Stimulated activated CD4-positive, alpha-beta T cell treated with anti-CD3 and anti-CD28 coated beads, Interleukin-12 subunit alpha, Interleukin-12 subunit beta, amount 100 ng/mL, for 4 hours (primary cell): ENCODE measurements around the gene FANCB.

Source experiments
- DNase-seq: peaks from one replicate; pipeline ENCODE4 v3.0.0-alpha.2; 2020

FANCB gene

DNA sequence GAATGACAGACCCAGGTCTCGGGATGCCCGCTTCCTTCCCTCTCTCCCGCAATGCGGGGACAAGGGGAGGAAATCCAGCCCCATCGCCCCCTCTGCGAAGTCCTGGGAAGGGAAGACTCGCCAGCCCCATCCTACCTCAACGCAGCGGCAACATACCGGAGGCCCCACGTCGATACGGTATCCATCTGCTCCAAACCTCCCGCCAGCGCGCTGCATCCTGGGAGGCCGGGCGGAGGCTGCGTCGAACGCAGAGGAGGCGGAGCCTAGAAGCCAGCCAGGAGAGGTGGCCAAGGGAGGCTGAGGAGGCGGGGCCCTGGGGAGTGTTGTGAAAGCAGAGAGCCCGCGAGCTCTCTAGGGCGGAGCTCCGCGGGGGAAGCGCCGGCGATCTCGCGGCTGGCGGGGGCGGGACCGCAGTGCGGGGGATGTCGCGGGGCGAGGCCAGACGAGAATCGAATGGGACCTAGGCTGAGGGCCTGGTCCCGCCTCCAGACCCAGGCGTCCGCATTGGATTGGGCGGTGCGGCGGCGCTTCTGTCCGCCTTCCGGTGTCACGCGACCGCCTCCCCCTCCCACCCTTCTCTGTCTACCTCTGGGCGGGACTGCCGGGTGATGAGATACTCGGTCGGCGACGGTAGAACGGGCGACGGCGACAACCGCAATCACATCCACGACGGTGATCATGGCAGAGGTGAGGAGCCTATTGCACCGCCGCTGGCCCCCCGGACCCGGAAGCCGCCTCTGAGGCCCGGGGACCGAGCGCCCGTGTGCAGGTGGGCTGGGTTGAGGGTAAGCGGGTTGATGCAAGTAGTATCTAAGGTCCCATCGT is at the start of gene FANCB, which contains the start of gene MOSPD2:
Gene FANCB, minus strand, starts transcription at position 219 of the 825 bp plus-strand sequence. CDS start 7,559 bp downstream, outside the sequence.
Gene MOSPD2, plus strand, starts transcription at position 571 of the 825 bp plus-strand sequence. Its CDS starts 108 bp downstream, at position 679.
- DNase-seq = peak; percentile 87

DNA sequence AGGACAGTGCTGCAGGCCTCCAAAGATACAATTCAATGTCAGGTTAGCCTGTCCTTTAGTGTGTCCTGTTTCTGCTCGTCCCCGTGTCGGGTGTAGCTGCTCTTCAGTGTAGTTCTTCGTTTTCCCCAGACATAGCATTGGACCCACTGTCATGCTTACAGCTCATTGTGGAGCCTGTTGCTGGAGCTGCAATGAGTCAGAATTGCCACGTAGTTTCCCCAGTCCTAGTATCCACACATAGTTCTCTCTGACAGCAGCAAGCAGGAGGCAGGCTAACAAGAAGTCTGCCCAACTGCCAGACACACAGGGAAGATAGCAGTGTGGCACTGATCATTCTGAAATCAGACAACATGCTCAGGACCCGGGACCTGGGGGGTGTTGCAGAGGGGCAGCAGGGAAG is 49.6 kb upstream of the FANCB start:
- DNase-seq = no peak

DNA sequence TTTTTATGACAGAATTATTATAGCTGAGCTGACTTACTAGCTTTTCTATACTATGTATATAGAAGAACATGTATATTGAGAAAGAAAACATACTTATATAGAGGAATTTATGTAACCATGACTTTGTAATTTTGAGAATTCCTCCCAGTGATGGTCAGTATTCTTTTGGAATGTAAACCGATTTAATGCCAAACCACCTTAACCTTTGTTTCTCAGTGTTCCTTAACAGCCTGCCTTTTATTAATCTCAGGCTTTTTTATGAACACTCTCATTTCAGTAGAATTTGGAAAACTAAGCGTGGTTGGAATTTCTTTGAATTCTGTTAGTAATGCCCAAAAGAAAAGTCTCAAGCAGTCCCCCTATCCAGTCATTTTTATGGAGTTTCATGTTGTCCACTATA is 47.3 kb upstream of the FANCB start:
- no peak for DNase-seq

DNA sequence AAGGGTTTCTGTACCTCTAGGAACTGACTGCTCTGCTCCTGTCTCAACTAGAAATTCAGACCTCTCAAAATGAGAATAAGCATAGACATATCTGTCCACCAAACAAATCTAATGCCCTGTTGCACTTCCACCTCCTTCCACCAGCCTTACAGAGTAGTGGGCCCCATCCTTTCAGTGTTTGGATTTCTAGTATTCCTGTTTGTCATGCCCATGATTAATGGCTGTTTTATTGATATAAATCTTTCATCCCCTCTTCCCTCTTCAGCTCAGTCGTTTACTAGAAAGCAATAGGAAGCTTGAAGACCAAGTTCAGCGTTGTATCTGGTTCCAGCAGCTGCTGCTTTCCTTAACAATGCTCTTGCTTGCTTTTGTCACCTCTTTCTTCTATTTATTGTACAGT is 46.5 kb upstream of the FANCB start:
- no peak for DNase-seq

DNA sequence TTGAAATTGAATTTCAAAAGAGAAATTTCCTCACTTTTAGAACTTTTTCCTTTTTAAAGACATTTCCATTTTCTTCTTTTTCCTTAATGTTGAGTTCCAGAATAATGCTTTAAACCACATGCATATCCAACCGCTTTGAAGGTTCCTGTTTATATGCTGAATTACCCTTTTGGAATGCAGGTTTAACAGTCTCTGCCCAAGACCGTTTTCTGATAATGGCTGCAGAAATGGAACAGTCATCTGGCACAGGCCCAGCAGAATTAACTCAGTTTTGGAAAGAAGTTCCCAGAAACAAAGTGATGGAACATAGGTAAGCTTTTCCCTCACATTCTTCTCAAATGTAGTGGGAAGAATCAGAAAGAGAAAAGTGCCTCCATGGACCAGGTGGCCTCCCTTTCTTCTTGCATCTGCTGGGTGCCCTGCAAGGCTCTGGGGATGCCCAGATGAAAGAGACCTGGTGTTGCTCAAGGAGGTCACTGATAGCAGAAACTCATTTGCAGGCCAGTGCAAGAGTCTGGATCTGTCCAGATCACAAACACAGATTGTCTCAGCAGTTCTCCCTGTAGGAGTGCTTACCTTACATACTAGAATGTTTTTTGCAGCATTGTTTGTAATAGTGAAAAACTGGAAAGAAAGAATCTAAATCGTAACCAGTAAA is 43.3 kb upstream of the FANCB start:
- DNase-seq = no peak

DNA sequence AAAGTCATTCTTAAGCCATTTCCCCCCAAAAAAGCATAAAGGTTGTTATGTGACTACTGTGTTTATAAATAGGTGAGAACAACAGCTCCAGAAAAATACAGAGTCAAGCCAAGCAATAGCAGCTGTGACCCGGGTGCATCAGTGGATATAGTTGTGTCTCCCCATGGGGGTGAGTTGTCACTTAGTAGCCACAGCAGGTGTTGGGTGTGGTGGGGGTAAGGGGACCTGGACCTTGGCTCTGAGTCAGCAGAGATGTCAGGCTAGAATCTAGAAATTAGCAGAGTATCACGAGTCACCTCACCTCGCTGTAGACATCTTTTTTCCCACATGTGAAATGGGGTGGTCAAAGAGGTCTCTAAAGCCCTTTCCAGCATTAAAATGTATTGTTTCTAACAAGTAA is 42.7 kb upstream of the FANCB start:
- no peak for DNase-seq

DNA sequence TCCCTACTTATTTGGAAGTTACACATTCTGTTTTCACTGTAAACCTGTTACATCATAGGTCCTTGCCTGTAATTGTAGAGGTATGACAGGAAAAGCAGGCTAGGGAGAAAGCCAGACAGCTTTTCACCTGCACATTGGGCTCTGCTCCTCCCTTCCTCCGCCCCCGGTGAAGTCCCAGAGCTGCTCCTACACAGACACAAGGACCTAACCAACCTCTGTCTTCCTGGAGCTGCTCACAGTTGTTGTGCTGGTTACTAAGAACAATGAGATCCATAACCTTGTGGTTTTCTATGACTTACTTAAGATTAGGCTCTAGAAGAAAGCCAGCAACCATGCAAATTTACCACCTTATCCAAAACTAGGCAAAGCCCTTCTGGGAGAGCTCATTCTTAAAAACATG is 40.4 kb upstream of the FANCB start:
- no peak for DNase-seq

DNA sequence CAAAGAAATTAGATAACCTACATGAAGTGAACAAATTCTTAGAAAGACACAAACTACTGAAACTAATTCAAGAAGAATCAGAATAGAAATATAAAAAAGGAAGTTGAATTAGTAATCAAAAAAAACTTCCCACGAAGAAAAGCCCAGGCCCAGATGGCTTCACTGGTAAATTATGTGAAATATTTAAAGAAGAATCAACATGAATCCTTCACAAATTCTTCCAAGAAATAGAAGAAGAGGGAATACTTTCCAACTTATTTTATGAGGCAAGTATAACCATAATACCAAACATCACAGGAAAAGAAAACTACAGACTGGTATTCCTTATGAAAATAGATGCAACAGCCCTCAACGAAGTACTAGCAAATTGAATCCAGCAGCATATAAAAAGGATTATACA is 31.0 kb upstream of the FANCB start:
- no peak for DNase-seq

DNA sequence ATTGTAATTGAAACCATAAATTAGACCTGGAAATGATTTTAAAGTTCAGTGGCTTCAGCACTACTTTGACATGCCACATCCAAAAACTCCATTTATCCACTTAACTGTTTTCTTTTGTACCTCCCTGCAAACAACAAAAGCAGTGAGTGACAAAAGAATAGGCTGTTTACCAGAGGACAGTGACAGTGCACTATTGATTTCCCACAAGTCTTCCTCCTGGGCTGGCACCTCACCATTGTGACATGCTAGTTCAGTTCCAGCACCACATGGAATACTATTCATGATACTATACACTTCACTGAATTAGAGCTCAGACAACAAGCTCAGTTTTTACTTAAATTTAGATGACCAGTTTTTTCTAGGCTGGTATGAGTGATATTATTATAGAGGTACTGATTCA is 29.7 kb upstream of the FANCB start:
- no peak for DNase-seq

DNA sequence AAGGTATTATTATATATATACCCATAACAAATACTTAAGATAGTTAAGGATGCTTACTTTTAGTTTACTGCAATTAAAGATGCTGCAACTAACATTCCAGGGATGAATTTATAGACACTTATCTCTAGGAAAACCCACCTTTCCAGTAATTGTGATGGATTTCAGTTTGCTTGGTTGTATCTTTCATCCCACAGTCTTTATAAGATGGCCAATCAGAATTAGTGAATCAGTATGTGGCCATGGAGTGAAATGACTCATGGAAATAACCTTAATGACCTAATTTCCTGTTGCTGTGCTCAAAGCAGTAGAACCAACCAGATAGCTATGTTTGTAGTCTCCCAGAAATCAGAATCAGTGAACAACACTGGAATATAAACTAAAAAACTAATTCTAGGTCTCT is 26.7 kb upstream of the FANCB start:
- DNase-seq = no peak

DNA sequence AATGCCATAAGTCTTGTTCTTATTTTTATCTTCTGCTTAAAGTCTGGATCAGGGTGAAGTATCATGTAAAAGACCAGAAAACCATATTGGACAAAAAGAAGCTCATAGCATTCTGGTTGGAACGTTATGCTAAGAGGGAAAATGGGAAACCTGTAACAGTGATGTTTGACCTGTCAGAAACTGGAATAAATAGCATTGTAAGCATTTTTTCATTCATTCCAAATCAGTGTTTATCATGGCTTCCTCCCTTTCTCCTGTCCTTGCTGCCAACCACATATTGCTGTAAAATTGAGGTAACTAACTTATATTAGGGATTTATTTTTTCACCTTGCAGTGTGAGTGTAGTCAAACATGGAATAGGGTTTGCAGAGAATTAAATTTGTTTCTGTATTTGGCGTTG is 24.2 kb upstream of the FANCB start:
- no peak for DNase-seq

DNA sequence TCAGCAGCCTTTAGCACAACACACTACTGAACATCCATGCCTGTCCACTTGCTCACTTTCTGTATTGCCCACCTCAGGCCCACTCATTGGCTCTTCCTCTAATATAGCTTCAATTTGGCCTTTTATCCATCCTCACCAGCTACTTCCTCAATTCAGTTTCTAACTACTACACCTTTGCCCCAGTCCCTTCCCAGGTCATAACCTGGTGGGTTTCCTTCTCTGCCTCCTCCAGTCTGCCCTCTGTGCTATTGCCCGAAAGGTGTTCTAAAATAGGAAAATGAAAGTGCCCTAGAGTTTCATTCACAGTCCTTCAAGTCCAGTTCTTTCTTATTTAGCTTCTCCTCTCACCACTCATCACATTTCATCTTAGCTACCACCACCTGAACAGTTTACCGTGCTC is 23.4 kb upstream of the FANCB start:
- DNase-seq = no peak

DNA sequence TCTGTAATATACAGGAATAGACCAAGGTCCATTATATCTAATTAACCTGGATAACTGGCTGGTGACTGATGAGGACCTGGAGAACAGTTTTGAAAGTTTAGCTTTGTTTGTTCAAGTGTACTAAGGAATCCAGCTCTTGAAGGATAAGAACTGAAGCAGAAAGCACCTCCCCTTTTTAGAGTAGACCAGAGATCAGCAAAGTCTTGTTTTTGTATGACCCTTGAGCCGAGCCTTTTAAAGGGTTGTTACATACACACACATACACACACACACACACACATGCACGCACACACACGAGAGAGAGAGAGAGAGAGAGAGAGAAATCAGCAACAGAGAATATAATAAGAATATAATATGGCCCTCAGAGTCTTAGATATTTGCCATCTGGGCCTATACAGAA is 13.4 kb upstream of the FANCB start:
- no peak for DNase-seq

DNA sequence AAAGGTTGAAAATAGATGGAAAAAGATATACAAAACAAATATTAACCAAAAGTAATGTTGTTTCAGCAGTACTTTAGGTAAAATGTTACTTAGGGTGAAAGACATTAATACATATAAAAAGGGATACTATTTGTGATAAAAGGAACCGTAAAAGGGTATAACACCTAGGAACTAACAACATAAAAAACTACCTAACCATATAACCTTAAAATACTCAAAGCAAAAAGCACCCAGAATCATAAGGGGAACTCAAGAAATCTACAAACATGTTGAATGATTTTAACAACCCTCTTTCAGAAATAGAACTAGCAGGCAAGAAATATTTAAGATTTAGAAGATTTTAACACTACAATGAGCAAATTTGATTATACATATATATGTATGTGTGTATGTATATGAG is 11.8 kb upstream of the FANCB start:
- no peak for DNase-seq

DNA sequence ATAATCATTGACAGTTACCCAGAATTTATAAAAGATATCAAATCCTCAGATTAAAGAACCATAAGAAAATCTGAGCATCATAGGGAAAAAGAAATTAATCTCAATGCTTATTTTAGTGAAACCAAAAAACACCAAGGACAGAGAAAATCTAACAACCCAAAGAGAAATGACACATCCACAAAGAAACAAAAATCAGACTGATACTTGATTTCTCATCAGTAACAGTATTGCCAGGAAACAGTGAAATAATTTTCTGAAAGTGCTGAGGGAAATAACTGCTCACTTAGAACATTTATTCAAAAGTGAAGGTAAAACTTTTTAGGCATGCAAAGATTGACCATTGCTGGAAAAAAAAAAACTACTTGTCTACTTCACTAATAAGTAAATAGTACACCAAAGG is 11.0 kb upstream of the FANCB start:
- no peak for DNase-seq

DNA sequence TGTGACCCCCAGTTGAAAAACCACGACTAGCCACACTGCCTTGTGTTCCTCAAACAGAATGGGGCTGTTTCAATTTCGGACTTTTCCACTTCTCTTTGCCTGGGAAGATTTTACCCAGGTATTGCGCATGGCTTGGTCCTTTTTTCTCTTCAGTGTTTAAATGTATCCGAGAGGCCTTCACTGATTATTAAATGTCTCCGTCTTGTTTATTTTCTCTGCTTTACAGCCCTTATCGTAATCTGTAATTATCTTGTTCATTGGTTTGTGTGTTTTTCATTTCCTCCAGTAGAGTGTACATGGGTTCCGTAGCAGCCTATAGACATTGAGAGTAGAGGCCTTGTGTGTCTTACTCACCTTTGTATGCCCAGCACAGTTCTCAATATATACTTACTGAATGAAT is 2.8 kb upstream of the FANCB start:
- no peak for DNase-seq

DNA sequence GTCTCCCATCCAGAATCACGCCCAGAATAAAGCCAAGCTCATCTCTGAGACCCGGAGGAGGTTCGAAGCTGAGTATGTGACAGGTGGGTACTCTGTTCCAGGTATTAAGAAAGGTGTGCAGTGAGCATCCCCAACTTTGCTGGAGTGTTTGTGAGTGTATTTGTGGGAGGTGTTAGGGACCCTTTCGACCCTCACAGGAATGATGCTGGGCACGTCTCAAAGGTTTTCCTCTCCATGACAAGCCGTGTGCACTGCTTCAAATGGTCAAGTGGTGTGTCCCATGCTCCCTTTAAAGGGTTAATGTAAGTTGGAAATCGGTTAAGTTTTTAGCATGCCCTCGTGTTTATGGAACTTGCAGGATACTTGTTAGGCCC is 794 bp upstream of the FANCB start:
- DNase-seq = no peak

DNA sequence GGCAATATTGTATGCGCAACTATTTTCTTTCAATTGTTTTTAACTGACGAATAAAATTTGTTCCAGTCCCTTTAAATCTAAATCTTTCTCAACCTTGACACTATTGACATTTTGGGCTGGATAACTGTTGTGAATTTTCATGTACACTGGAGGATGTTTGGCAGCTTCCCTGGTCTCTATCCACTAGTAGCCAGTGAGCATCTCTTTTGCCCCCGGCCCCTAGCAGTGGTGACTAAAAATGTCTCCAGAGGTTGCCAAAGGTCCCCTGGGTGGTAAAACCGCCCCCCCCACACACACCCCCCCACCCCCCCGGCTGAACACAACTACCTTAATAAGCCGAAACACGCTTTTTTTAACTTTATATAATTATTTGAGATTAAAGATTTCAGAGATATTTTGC is 514 bp downstream of the FANCB start:
- DNase-seq = no peak

DNA sequence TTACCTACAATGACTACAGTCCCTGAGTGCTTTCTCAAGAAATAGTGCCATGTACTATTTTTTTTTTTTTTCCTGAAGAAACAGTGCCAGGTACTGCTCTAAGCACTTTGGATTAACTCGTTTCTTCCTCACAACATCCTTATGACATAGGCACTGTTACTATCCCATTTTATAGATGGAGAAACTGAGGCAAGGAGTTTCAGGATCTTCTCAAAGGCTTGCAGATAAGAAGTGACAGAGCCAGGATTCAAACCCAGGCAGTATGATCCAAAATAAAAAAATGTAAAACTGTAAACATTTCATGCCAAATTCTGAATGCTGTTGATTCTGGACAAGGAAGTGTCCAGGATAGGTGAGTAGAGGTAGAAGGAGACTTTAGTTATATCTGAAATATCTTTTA is 1.1 kb downstream of the FANCB start:
- DNase-seq = no peak

DNA sequence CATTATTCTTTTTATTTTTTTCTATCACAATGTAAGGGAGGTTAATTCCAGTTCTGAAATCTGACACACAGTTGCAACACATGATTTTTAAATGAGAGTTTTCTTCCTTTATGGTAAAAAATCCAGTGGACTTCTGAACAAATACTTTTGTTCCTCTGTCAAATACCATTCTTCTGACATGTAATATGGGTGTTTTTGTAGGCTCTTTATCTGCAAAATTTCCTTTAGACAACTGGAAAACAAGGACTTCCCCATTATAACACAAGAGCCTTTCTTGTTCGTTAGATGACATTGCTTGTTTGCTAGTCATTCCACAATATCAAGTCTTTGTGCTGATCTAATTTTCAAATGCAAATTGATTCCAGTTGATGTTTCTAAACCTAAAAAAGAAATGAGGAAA is 7.7 kb downstream of the FANCB start:
- no peak for DNase-seq

DNA sequence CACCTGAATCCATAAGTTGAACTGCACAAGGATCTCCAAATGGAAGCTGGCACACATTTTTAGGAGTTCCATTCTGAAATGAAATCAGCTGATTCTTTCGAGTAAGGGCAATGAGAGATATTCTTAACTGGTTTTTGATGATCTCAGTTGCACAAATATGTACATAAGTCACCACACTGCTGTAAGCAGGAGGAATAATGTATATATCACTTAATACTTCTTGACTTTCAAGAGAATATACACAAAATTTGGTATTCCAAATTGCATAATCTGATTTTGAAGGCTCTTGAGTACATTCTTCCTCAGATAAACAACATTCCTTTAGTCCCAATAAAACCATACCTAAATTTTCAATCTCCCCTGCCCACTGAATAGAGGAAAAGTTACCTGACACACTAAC is 8.2 kb downstream of the FANCB start:
- no peak for DNase-seq

DNA sequence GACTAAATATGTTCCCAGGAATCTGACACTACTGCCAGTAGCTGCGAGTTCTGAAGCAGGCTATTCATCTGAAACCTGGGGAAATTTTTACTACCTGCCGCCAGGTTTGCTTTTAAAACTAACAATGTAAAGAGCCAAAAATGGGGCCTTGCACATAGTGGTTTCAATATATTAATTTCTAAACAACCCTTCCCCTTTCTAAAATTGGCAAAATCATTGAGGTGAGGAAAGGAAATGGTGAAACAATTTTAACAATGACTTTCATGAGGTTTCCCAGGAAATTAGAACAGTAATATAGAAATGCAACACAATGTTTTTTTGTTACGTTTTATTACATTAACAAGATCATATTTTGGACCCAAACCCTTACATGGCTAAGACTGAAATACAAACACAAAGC is 21.3 kb downstream of the FANCB start:
- DNase-seq = no peak

DNA sequence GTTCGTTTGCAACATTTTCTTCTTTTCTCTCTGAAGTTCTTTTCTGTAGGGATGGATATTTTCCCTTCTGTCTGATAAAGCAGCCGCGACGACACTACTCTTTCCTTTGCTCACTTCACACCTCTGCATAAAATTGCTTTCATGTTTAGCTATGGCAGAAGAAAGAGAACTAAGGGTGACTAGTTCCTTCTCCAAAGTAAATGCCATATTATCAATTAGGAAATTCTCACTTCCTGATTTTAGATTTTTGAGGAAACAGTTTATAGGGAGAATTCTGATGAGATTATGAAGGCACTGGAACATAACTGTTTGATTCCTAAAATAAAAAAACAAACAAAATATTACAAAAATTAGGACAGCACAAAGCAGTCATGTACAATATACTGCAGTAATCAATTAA is 29.2 kb downstream of the FANCB start:
- no peak for DNase-seq

DNA sequence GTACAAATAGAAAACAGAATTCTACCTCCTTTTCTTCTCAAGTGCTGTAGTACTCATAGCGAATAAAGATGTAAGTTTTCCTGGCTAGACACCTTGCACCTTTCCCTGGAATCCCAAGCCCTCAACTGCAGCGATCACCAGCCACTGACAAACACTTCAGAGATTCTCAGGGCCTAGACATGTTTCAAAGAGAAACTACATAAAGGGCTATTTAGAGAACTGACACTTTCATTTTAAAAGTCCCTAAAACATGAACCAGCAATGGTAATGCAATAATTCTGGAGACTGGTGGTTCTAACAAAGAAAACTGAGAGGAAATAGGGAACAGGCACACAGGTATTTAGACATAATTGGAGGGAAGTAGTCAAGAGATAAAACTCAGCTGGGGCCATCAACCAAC is 35.7 kb downstream of the FANCB start:
- DNase-seq = no peak

DNA sequence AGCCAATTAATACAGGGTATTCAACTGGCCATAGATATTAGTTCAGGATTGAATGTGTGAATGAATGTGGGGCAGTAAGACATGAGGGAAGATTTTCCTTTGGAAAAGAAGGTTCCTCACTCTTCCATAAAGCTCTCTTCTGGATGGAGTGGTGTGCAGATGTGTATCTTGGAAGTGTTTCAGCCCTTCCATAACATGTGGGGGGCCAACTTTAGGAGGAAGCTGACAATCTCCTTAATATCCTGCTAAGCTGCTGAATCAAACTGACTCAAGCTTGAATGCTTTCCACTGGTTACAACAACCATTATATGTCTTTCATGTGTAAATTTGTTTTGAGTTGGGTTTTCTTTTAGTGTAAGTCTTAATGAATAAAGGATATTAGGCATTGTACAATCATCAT is 40.3 kb downstream of the FANCB start:
- no peak for DNase-seq
